Activated CD4-positive, alpha-beta T cell treated with anti-CD3 and anti-CD28 coated beads, Interleukin-2, amount 10 ng/mL, durations not matched to agents 24 days and 14 days (primary cell): Measurements from ENCODE around the gene MS4A18. TPM values are rescaled to one million over a fixed set of nuclear protein-coding genes. Genes with fewer than 3 reads are reported as not detected.

Experiments used
- DNase-seq: peaks from one replicate; pipeline ENCODE4 v3.0.0; 2022
- H3K27ac Mint-ChIP-seq: one replicate; pipeline ENCODE4 v1.8.0; 2022; ENCODE audit warnings: mild to moderate bottlenecking, mixed read lengths
- H3K27me3 Mint-ChIP-seq: one replicate; pipeline ENCODE4 v1.8.0; 2022; ENCODE audit warnings: mixed read lengths
- H3K36me3 Mint-ChIP-seq: one replicate; pipeline ENCODE4 v1.8.0; 2022; ENCODE audit warnings: low read depth, mild to moderate bottlenecking, mixed read lengths
- H3K4me1 Mint-ChIP-seq: one replicate; pipeline ENCODE4 v1.8.0; 2021; ENCODE audit warnings: mixed read lengths
- H3K4me3 Mint-ChIP-seq: one replicate; pipeline ENCODE4 v1.8.0; 2022; ENCODE audit warnings: mild to moderate bottlenecking, moderate library complexity, mixed read lengths
- H3K9me3 Mint-ChIP-seq: one replicate; pipeline ENCODE4 v1.8.0; 2021; ENCODE audit warnings: mixed read lengths
- intact Hi-C: fragments of 100-400 bp; cut with micrococcal nuclease; formaldehyde crosslinking; loops from one replicate; pipeline ENCODE4 v1.15.1; 2023
- total RNA-seq: library from RNA; stranded (reverse); gene quantifications from 2 replicates; pipeline ENCODE4 v1.2.3, GENCODE V29; 2022

MS4A18 gene
- total RNA-seq, 1 donor from 2014 or later, result not detected

DNA sequence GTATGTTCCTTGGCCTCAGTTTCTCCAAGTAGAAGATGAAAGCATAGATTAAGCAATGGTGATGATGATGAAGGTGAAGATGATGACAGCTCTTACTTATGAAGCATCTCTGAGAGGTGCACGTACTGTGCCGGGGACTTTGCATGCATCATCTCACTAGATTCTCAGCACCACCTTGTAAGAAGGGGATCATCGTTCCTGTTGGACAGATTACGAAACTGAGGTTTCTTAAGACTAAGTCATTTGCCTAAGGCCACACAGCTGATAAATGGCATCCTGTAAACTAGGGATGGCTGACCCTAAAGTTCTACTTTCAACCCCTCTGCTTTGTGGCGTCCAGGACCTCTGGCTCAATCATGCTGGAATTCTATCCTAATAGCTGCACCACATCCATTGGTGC, 40.8 kb downstream of the MS4A18 start:
- H3K9me3 Mint-ChIP-seq, result no peaks in the 10 kb centered on the region
- intact Hi-C loops, result no loop called here
- peaks cover 5% of the 10 kb centered on the region for H3K4me1 Mint-ChIP-seq
- DNase-seq, result no peak
- H3K36me3 Mint-ChIP-seq, result no peaks in the 10 kb centered on the region
- peaks cover 13% of the 10 kb centered on the region for H3K27me3 Mint-ChIP-seq
- no peak overlapping the region for H3K4me3 Mint-ChIP-seq
- no peak overlapping the region for H3K27ac Mint-ChIP-seq

DNA sequence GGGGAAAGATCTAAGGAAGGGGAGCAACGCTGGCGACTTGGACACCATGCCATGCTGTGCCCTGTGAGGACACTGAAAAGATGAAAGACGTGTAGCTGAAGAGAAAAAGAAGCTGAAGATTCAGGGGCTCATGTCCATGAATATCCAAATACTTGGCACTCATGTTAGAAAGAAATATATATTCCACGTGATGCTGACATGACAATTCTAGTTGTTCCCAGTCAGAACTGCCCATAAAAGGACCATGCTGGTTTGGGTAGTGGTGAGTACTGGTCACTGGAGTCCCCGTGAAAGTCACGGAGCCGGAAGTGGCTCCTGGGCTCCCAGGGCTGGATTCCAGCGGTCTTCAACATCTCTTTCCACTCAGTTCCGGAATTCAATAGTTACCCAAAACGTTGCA, 42.0 kb downstream of the MS4A18 start:
- DNase-seq, result no peak
- intact Hi-C loops, result no loop called here
- H3K4me1 Mint-ChIP-seq, result peaks cover 5% of the 10 kb centered on the region
- H3K27me3 Mint-ChIP-seq, result peaks cover 8% of the 10 kb centered on the region
- H3K36me3 Mint-ChIP-seq, result no peaks in the 10 kb centered on the region
- H3K4me3 Mint-ChIP-seq, result no peak overlapping the region
- H3K9me3 Mint-ChIP-seq, result no peaks in the 10 kb centered on the region
- H3K27ac Mint-ChIP-seq, result no peak overlapping the region

DNA sequence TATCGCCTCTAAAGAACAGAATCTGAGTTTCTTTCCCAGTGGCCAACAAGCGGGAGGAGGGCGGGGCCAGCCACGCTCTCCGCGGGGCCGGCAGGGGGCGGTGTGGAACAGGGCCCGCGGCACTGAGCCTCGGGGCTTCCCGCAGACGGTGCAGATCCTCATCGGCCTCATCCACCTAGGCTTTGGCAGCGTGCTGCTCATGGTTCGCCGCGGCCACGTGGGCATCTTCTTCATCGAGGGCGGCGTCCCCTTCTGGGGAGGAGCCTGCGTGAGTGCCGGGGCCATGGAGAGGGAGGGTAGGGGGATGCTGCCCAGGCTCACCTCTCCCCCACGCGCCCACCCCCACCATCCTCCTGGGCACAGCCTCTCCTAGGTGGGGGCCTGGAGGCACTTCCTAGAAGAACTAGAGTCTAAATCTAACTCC, 42.9 kb downstream of the MS4A18 start:
- no peak overlapping the region for H3K4me3 Mint-ChIP-seq
- H3K9me3 Mint-ChIP-seq, result no peaks in the 10 kb centered on the region
- no peak overlapping the region for H3K27ac Mint-ChIP-seq
- intact Hi-C loops, result no loop called here
- H3K4me1 Mint-ChIP-seq, result peaks cover 5% of the 10 kb centered on the region
- no peaks in the 10 kb centered on the region for H3K36me3 Mint-ChIP-seq
- peaks cover 6% of the 10 kb centered on the region for H3K27me3 Mint-ChIP-seq
- peak; percentile 68 for DNase-seq

DNA sequence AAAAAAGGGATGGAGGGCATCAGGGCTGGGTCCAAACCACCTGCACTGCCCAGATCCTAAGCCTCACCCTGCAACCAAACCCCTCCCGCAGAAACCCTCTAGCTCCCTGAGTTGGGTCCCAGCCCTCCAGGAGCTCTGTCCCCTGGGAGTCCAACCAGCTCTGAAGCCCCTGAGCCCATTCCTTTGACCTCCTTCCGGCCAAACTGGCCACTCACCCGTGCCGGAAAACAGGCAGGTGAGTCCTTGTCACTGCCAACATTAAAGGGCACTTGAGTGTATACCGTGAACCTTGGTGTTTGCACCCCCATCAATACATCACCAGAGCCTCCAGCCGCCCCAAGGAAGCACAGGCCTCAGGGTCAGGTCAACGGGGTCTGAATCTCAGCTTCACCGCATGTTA, 43.7 kb downstream of the MS4A18 start:
- Mint-ChIP-seq H3K27me3 (peaks cover 8% of the 10 kb centered on the region), H3K9me3 (no peaks in the 10 kb centered on the region), H3K36me3 (no peaks in the 10 kb centered on the region), H3K4me3 (no peak overlapping the region), H3K4me1 (peaks cover 5% of the 10 kb centered on the region), H3K27ac (no peak overlapping the region)
- intact Hi-C loops, result no loop called here
- no peak for DNase-seq

DNA sequence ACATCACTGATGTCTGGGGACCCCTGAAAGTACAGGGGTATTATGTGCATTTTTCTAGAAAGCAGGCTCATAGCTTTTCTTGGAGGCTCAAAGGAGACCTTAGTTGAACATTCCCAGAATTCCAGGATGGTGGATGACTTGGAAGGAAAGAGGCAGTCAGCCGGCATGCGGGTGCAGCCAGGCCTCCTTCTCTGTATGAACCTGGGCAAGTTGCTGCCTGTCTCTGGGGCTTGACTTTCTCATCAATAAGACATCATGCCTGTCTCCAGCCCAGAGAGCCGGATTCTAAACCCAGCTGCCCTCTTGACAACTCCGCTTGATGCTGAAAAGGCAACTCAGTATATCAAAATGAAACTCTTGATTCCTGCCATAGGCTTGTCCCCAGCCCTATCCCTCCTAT, 44.8 kb downstream of the MS4A18 start:
- Mint-ChIP-seq H3K36me3 (no peaks in the 10 kb centered on the region), H3K4me1 (peaks cover under 1% of the 10 kb centered on the region), H3K27ac (no peak overlapping the region), H3K9me3 (no peaks in the 10 kb centered on the region), H3K4me3 (no peak overlapping the region), H3K27me3 (peaks cover 6% of the 10 kb centered on the region)
- intact Hi-C loops, result no loop called here
- no peak for DNase-seq

DNA sequence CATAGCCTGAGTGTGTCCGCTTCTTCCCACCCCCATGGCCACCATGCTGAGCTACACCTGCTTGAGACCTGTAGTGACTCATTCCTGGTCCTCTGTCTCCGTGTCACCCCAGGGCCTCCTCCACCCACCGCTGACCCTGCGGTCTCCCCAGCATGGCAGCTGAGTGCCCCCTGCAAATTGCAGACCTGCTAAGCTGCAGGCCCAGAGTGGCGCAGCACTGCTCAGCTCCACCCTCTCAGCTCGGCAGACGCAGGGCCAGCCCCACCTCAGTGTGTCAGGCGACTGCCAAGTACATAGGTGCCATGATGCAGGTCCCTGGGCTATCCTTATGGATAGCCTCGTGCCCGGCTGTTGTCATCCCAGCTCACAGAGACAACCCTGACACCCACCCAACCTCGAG, 45.3 kb downstream of the MS4A18 start:
- Mint-ChIP-seq H3K27me3 (peaks cover 5% of the 10 kb centered on the region), H3K36me3 (no peaks in the 10 kb centered on the region), H3K4me1 (no peaks in the 10 kb centered on the region), H3K9me3 (no peaks in the 10 kb centered on the region), H3K4me3 (no peak overlapping the region), H3K27ac (no peak overlapping the region)
- intact Hi-C loops, result no loop called here
- no peak for DNase-seq

DNA sequence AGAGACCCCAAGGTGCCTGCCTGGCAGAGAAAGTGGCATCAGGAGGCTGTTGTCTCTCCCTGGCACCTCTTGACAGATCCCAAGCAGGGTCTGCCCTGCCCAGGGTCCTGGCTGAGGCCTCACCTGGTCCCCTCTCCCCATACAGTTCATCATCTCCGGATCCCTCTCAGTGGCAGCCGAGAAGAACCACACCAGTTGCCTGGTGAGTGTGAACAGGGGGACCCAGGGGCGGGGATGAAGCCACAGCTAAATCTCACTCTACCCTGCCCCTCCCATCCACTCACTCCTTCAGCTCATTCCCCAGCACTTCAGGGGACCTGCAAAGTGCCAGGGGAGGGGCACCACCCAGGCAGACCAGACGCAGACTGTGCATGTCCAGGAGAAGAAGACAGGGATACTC, 46.6 kb downstream of the MS4A18 start:
- no peak for DNase-seq
- peaks cover 4% of the 10 kb centered on the region for H3K4me1 Mint-ChIP-seq
- H3K4me3 Mint-ChIP-seq, result no peak overlapping the region
- peaks cover 7% of the 10 kb centered on the region for H3K27me3 Mint-ChIP-seq
- no peaks in the 10 kb centered on the region for H3K36me3 Mint-ChIP-seq
- no peak overlapping the region for H3K27ac Mint-ChIP-seq
- no peaks in the 10 kb centered on the region for H3K9me3 Mint-ChIP-seq
- intact Hi-C loops, result no loop called here

DNA sequence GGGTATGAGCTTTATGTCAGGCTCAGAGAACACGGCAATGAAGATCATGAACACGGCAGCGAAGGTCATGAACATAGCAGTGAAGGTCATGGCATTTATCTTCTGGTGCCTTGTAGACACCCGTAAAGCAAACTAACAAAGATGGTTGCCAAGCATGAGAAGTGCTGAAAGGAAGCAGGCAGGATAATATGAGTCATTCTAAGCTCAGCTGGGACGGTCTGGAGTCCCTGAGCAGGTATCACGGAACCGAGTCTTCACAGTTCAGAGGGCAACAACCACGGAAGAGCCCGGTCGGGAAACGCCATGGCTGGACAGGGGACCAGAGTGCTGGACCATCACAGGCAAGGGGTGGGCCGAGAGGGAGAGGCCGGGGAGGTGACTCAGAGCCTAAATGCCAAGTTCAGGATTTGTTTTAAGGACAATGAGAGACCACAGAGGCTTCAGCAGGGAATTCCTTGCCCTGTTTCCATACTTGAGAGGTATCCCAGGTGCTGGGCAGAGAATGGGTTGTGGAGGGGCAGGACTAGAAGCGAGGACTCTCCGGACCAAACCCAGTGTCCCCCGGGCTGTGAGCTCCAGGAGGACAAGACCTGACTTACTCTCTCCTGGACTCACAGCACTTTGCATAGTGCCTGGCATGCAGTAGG, 47.5 kb downstream of the MS4A18 start:
- Mint-ChIP-seq H3K9me3 (no peaks in the 10 kb centered on the region), H3K4me3 (no peak overlapping the region), H3K36me3 (no peaks in the 10 kb centered on the region), H3K27me3 (peaks cover 6% of the 10 kb centered on the region), H3K27ac (no peak overlapping the region), H3K4me1 (peaks cover 4% of the 10 kb centered on the region)
- DNase-seq, result no peak
- intact Hi-C loops, result no loop called here

DNA sequence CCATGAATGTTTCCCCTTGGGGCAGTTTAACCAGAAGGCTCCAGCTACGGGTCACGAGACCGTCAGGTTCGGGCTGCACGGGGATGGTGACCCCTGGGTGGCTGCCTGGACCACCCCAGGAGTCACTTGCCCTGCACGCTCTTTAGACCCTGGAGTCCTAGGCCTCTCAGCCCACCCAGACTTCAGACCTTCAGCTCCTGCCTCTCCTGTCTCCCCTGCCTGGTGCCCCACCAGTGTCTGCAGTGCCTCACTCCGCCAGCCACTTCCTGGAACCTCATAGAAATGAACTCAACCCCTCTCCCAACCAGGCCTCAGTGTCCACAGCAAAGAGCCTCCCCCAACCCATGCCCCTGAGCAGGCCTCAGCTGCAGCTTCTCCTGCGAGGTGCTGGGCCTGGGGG, 48.1 kb downstream of the MS4A18 start:
- H3K4me3 Mint-ChIP-seq, result no peak overlapping the region
- no peaks in the 10 kb centered on the region for H3K9me3 Mint-ChIP-seq
- no peak for DNase-seq
- peaks cover 8% of the 10 kb centered on the region for H3K27me3 Mint-ChIP-seq
- intact Hi-C loops, result no loop called here
- no peaks in the 10 kb centered on the region for H3K36me3 Mint-ChIP-seq
- H3K4me1 Mint-ChIP-seq, result peaks cover 4% of the 10 kb centered on the region
- H3K27ac Mint-ChIP-seq, result no peak overlapping the region

DNA sequence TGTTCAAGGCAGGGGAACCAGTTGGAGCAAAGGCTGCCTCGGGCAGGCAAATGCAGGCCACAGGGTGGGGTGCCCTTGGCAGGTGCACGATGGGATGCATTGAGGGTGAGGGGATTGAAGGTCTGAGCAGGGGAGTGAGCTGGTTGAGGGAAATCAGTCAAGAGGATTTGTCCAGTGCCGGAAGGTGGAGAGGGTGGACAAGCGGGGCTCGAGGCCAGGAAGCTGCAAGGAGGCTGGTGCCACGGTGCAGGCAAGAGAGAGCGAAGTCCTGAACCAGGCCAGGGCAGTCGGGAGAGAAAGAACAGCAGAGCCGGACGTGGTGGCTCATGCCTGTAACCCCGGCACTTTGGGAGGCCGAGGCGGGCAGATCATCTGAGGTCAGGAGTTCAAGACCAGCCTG, 50.2 kb downstream of the MS4A18 start:
- H3K4me1 Mint-ChIP-seq, result peaks cover 4% of the 10 kb centered on the region
- intact Hi-C loops, result loop anchor here (1.0 to 5.0 kb wide), 2 partner anchors 113 to 613 kb away; no protein-coding TSS in a partner anchor
- H3K4me3 Mint-ChIP-seq, result no peak overlapping the region
- DNase-seq, result no peak
- H3K27ac Mint-ChIP-seq, result no peak overlapping the region
- peaks cover 10% of the 10 kb centered on the region for H3K27me3 Mint-ChIP-seq
- no peaks in the 10 kb centered on the region for H3K9me3 Mint-ChIP-seq
- no peaks in the 10 kb centered on the region for H3K36me3 Mint-ChIP-seq

DNA sequence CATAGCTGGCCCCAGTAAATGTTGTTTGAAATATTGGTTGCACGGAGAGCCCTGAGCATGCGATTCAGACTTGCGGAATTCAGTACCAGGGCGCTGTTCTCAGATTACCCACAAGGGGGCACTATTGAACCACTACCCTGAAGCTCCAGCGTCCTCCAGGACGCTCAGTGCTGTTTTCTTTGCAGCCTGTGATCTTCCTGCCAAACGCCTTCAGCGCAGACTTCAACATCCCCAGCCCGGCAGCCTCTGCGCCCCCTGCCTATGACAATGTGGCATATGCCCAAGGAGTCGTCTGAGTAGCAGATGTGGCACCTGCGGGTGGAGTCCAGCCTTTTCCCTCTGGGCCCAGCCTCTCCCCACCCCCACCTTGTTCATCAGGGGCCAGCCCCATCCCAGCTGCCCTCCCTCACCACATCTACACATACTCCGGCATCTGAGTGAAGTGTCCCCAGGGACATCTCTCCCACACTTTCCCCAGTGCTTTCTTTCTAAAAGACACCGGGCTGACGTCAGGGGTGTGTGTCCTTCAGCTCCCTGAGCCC, 51.0 kb downstream of the MS4A18 start:
- intact Hi-C loops, result loop anchor here (1.0 to 5.0 kb wide), 2 partner anchors 112 to 612 kb away; no protein-coding TSS in a partner anchor
- H3K4me3 Mint-ChIP-seq, result no peak overlapping the region
- H3K9me3 Mint-ChIP-seq, result no peaks in the 10 kb centered on the region
- DNase-seq, result peak; percentile 93
- H3K27ac Mint-ChIP-seq, result no peak overlapping the region
- H3K4me1 Mint-ChIP-seq, result peaks cover 4% of the 10 kb centered on the region
- H3K36me3 Mint-ChIP-seq, result no peaks in the 10 kb centered on the region
- peaks cover 13% of the 10 kb centered on the region for H3K27me3 Mint-ChIP-seq

DNA sequence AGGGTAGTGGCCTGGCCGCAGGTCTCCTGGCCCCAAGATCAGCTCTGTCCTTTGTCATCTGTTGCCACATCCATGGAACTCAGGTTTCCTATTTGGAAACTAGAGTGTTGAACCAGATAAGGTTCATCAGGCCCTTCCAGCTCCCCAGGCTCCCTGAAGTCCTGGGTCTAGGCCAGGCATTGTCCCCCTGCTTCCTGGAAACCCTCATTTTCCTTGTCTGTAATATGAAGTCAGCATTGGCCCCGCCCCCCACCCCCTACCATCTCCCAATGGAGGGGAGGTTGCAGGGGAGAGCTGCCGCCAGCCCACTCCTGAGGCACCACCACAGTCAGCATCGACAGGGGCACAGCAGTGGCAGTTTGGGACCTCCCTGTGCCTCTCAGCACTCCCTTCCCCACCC, 51.6 kb downstream of the MS4A18 start:
- Mint-ChIP-seq H3K27me3 (peaks cover 13% of the 10 kb centered on the region), H3K4me3 (no peak overlapping the region), H3K36me3 (no peaks in the 10 kb centered on the region), H3K27ac (no peak overlapping the region), H3K4me1 (peaks cover 4% of the 10 kb centered on the region), H3K9me3 (no peaks in the 10 kb centered on the region)
- no peak for DNase-seq
- intact Hi-C loops, result loop anchor here (5.0 kb wide), 1 partner anchor 611 kb away; no protein-coding TSS in a partner anchor

DNA sequence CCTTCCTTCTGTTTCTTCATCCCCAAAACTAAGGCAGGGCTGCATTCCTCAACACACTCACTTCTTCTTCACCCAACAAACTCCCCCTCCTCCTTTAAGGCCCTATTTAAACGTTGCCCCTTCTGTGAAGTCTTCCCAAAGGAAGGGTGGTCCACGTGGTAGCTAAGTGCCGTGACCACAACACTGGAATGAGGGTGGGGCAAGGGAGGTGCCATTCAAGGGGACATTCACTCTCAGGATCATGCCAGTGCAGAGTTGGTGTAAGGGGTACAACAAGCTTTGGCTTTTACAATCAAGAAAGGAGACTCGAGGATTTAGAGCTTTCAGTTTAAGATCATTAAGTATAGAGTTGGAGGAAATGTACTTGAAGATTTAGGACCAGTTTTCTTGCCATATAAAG, 52.6 kb downstream of the MS4A18 start:
- Mint-ChIP-seq H3K36me3 (no peaks in the 10 kb centered on the region), H3K4me1 (peaks cover 4% of the 10 kb centered on the region), H3K4me3 (no peak overlapping the region), H3K27me3 (peaks cover 13% of the 10 kb centered on the region), H3K27ac (no peak overlapping the region), H3K9me3 (no peaks in the 10 kb centered on the region)
- no peak for DNase-seq
- intact Hi-C loops, result loop anchor here (5.0 kb wide), 1 partner anchor 610 kb away; no protein-coding TSS in a partner anchor

DNA sequence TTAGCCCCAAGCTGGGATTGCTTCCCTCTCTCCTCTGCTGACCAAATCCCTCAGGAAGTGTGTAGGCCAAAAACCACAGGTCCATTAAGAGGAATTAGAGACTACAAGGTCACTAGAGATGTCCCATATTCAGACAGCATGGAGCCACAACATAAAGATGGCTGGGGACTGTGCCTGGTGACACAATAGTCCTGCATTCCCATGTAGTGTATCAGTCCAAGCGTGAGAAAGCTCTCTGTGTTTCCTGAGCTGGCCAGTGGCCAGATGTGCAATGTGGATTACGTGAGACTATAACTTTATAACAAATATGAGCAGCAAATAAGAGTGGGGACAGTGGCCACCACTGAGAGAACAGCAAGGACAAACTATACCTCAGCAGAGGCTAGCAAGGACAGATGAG, 53.1 kb downstream of the MS4A18 start:
- no peak overlapping the region for H3K27ac Mint-ChIP-seq
- no peaks in the 10 kb centered on the region for H3K9me3 Mint-ChIP-seq
- no peak overlapping the region for H3K4me3 Mint-ChIP-seq
- no peaks in the 10 kb centered on the region for H3K36me3 Mint-ChIP-seq
- no peak for DNase-seq
- intact Hi-C loops, result loop anchor here (5.0 kb wide), 1 partner anchor 610 kb away; no protein-coding TSS in a partner anchor
- H3K27me3 Mint-ChIP-seq, result peaks cover 13% of the 10 kb centered on the region
- H3K4me1 Mint-ChIP-seq, result peaks cover 4% of the 10 kb centered on the region

DNA sequence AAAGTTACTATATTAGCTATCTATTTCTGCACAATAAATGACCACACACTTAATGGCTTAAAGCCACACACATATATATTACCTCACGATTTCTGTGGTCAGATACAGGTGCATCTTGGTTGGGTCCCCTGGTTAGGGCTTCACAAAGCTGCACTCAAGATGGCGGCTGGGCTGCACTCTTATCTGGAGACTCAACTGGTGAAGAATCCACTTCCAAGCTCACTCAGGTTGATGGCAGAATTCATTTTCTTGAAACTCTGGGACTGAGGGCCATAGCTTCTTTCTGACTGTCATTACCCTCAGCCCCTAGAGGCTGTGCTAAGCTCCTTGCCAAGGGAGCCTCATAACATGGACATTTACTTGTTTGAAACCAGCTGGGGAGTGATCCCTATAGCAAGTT, 55.5 kb downstream of the MS4A18 start:
- Mint-ChIP-seq H3K4me3 (no peak overlapping the region), H3K36me3 (no peaks in the 10 kb centered on the region), H3K9me3 (no peaks in the 10 kb centered on the region), H3K4me1 (peaks cover 4% of the 10 kb centered on the region), H3K27me3 (peaks cover 11% of the 10 kb centered on the region), H3K27ac (no peak overlapping the region)
- intact Hi-C loops, result no loop called here
- no peak for DNase-seq
